Right lobe of liver (tissue), 6 donors: ENCODE results near the gene FNDC3B. TPM values are rescaled to one million over a fixed set of nuclear protein-coding genes. Genes with fewer than 3 reads are reported as not detected.
A peak's percentile ranks its signal among the peaks of the same experiment; 100 is the strongest.

Source experiments
- ATAC-seq, 4 donors: fragments of 200-7000 bp; cut with Tn5 transposase; one replicate each; pipeline ENCODE4 v1.9.1; 2020; ENCODE audit warnings: mild to moderate bottlenecking in 4 of 4, moderate library complexity in 4 of 4
- DNase-seq, 3 donors: peaks; one replicate each; pipeline ENCODE4 v3.0.0-alpha.2; 2020
- H3K27ac ChIP-seq, 3 donors: fragments of 200-600 bp; one replicate each; pipeline ENCODE4 v1.8.0; 2022
- H3K27me3 ChIP-seq, 2 donors: fragments of 200-600 bp; one replicate each; pipeline ENCODE4 v1.8.0; 2022
- H3K36me3 ChIP-seq, 4 donors: fragments of 200-600 bp; sonication (generic) in 1 of 4; one replicate each; pipeline versions ENCODE4 v1.5.1 to v1.8.0; 2017 to 2022; ENCODE audit warnings: control low read depth in 1 of 4
- H3K4me1 ChIP-seq, 4 donors: fragments of 200-600 bp; sonication (generic) in 1 of 4; one replicate each; pipeline versions ENCODE4 v1.5.1 to v1.8.0; 2017 to 2022; ENCODE audit warnings: control low read depth in 1 of 4
- H3K4me3 ChIP-seq, 3 donors: fragments of 200-600 bp; one replicate each; pipeline ENCODE4 v1.8.0; 2022
- H3K9me3 ChIP-seq, 4 donors: fragments of 200-600 bp; sonication (generic) in 1 of 4; one replicate each; pipeline versions ENCODE4 v1.5.1 to v1.8.0; 2017 to 2022; ENCODE audit warnings: control low read depth in 1 of 4
- CTCF ChIP-seq, 4 donors: fragments of 200-600 bp in 3 of 4; fragments of 450-650 bp in 1 of 4; IDR thresholded peaks; one replicate each; pipeline versions ENCODE4 v1.5.1 to v1.8.0; 2016 to 2022; ENCODE audit warnings: antibody characterized with exemption in 4 of 4, mild to moderate bottlenecking in 2 of 4
- POLR2A ChIP-seq: fragments of 450-650 bp; IDR thresholded peaks from one replicate; pipeline ENCODE4 v1.6.1; 2017; ENCODE audit warnings: antibody characterized with exemption, mild to moderate bottlenecking
- WGBS: methylation state at CpG from one replicate; pipeline ENCODE4 v1.1.6; 2018; ENCODE audit warnings: low coverage, low lambda C conversion rate; ENCODE audit not compliant: insufficient coverage; ENCODE audit errors: missing lambda C conversion rate; 5-methylcytosine and 5-hydroxymethylcytosine counted together
- intact Hi-C, 2 donors: fragments of 100-400 bp; cut with DNase I; formaldehyde crosslinking; loops; one replicate each; pipeline versions ENCODE4 v1.11.2 to v1.14.1; 2022
- total RNA-seq, 6 experiments: library from RNA; depleted of rRNA in 2 of 6; stranded (reverse); fragments of >200 nt in 2 of 6; fragmentation: NEBNext Ultra II Directional in 3 of 6; extraction: Animal tissue kit (Norgen Biotek cat#: 25700) in 3 of 6; gene quantifications; one replicate each; pipeline versions ENCODE4 v1.1.0 to v1.2.4, GENCODE V29; 2016 to 2023
- donor health status: DM: no; HTN: yes; CAD: no.
- donor health status: DM: no; HTN: no; CAD: no.
- donor health status: DM: no; HTN: no; CAD: no.
- donor health status: DM: no; HTN: yes; CAD: no.
- donor health status: DM: no; HTN: yes; CAD: no.

FNDC3B gene
- total RNA-seq, 6 experiments from 2014 or later, result 40.2 to 184 (median 63.5) TPM

GRCh38 chr3:172213904-172214303 lies 174.5 kb downstream of the FNDC3B start:
- no peak for TF ChIP-seq POLR2A
- TF ChIP-seq CTCF (IDR thresholded peaks at IDR 0.05), result no peak
- H3K4me1 ChIP-seq, result peaks cover 0 to 61% (median 14%) of the 10 kb centered on the region in 4 donors
- no peaks in the 10 kb centered on the region for H3K36me3 ChIP-seq
- DNase-seq, result no peak
- no peak overlapping the region for H3K4me3 ChIP-seq
- H3K27me3 ChIP-seq, result no peaks in the 10 kb centered on the region
- intact Hi-C loops, result no loop called here
- no peaks in the 10 kb centered on the region for H3K9me3 ChIP-seq
- H3K27ac ChIP-seq, result peak overlapping the region in 1 of 3 donors; percentile 21
- peak in 2 of 4 donors; percentile 5 to 20 for ATAC-seq
- 62% methylated on average over 3 of the region's 4 CpGs for WGBS

DNA sequence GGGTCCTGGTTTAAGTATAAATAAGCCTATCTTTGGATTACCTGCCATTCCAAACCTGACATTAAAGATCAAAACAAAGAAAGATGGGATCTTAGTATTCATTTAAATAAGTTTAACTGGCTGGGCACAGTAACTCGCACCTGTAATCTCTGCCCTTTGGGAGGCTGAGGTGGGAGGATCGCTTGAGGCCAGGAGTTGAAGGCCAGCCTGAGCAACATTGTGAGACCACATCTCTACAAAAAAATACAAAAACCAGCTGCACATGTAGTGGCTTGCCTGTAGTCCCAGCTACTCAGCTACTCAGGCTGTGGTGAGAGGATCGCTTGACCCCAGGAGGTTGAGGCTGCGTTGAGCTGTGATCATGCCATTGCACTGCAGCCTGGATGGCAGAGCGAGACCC lies 176.9 kb downstream of the FNDC3B start:
- Histone ChIP-seq H3K27ac (peak overlapping the region in 1 of 3 donors; percentile 44), H3K9me3 (no peaks in the 10 kb centered on the region), H3K4me3 (no peak overlapping the region), H3K36me3 (no peaks in the 10 kb centered on the region), H3K4me1 (peaks cover 0 to 62% (median 14%) of the 10 kb centered on the region in 4 donors), H3K27me3 (no peaks in the 10 kb centered on the region)
- no peak for TF ChIP-seq POLR2A
- TF ChIP-seq CTCF (IDR thresholded peaks at IDR 0.05), result no peak
- ATAC-seq (no peak), DNase-seq (no peak)
- WGBS, result 96% methylated on average over 4 of the region's 5 CpGs
- intact Hi-C loops, result no loop called here

GRCh38 chr3:172216911-172217310 lies 177.5 kb downstream of the FNDC3B start:
- peak overlapping the region in 1 of 3 donors; percentile 44 for H3K27ac ChIP-seq
- intact Hi-C loops, result no loop called here
- TF ChIP-seq POLR2A (no peak), CTCF (IDR thresholded peaks at IDR 0.05) (no peak)
- H3K4me1 ChIP-seq, result peaks cover 0 to 62% (median 14%) of the 10 kb centered on the region in 4 donors
- H3K9me3 ChIP-seq, result no peaks in the 10 kb centered on the region
- 67% methylated on average over 2 of the region's 3 CpGs for WGBS
- no peaks in the 10 kb centered on the region for H3K27me3 ChIP-seq
- DNase-seq (no peak), ATAC-seq (peak in 1 of 4 donors; percentile 7)
- no peak overlapping the region for H3K4me3 ChIP-seq
- H3K36me3 ChIP-seq, result no peaks in the 10 kb centered on the region

- intact Hi-C loops, result no loop called here
- 25% methylated on average over 5 of the region's 5 CpGs for WGBS
- peak in 1 of 4 donors; percentile 28 for ATAC-seq
These were observed 178.5 kb downstream of the FNDC3B start for GRCh38 chr3:172217877-172218276.

More at GRCh38 chr3:172217877-172218276, 178.5 kb downstream of the FNDC3B start:
- Histone ChIP-seq H3K27ac (peak overlapping the region in 2 of 3 donors; percentile 16 to 44), H3K4me3 (no peak overlapping the region), H3K27me3 (no peaks in the 10 kb centered on the region), H3K4me1 (peaks cover 0 to 60% (median 14%) of the 10 kb centered on the region in 4 donors), H3K36me3 (no peaks in the 10 kb centered on the region), H3K9me3 (no peaks in the 10 kb centered on the region)
- TF ChIP-seq POLR2A, result no peak
- TF ChIP-seq CTCF (IDR thresholded peaks at IDR 0.05), result no peak
- no peak for DNase-seq
